Upper lobe of left lung (tissue), 6 donors: ENCODE data around the gene SLCO4C1. TPM values are rescaled to one million over a fixed set of nuclear protein-coding genes. Genes with fewer than 3 reads are reported as not detected.

Experiments
- ATAC-seq, 2 donors: fragments of 200-7000 bp; cut with Tn5 transposase; one replicate each; pipeline ENCODE4 v1.9.1; 2022; ENCODE audit warnings: mild to moderate bottlenecking in 2 of 2, moderate library complexity in 2 of 2; ENCODE audit not compliant: low FRiP score in 2 of 2
- DNase-seq, 2 donors: peaks; one replicate each; pipeline ENCODE4 v3.0.0-alpha.2; 2019 to 2020
- H3K27ac ChIP-seq, 4 donors: fragments of 200-600 bp; sonication (generic); one replicate each; pipeline ENCODE4 v1.5.1; 2016 to 2019
- H3K27me3 ChIP-seq, 4 donors: fragments of 200-600 bp; sonication (generic); one replicate each; pipeline ENCODE4 v1.5.1; 2017 to 2019
- H3K36me3 ChIP-seq, 4 donors: fragments of 200-600 bp; sonication (generic); one replicate each; pipeline ENCODE4 v1.5.1; 2016 to 2019
- H3K4me1 ChIP-seq, 4 donors: fragments of 200-600 bp; sonication (generic); one replicate each; pipeline ENCODE4 v1.5.1; 2018 to 2019
- H3K4me3 ChIP-seq, 4 donors: fragments of 200-600 bp; sonication (generic); one replicate each; pipeline ENCODE4 v1.5.1; 2017 to 2019; ENCODE audit warnings: mild to moderate bottlenecking in 2 of 4, moderate library complexity in 1 of 4
- H3K9me3 ChIP-seq, 4 donors: fragments of 200-600 bp; sonication (generic); one replicate each; pipeline ENCODE4 v1.5.1; 2018 to 2019
- EP300 ChIP-seq, 4 donors: sonication (generic); formaldehyde crosslinking; IDR thresholded peaks; one replicate each; pipeline ENCODE4 v1.5.1; 2017; ENCODE audit warnings: antibody characterized with exemption in 4 of 4, control low read depth in 2 of 4
- POLR2A ChIP-seq, 4 donors: fragments of 450-650 bp; IDR thresholded peaks; one replicate each; pipeline ENCODE4 v1.5.1; 2016 to 2017; ENCODE audit warnings: antibody characterized with exemption in 4 of 4, mild to moderate bottlenecking in 2 of 4
- POLR2AphosphoS5 ChIP-seq, 2 donors: sonication (generic); formaldehyde crosslinking; IDR thresholded peaks; one replicate each; pipeline ENCODE4 v1.5.1; 2017; ENCODE audit warnings: antibody characterized with exemption in 2 of 2
- WGBS, 2 donors: methylation state at CpG; one replicate each; pipeline ENCODE4 v1.1.5; 2017 to 2018; 5-methylcytosine and 5-hydroxymethylcytosine counted together
- total RNA-seq, 6 donors: library from RNA; depleted of rRNA in 4 of 6; stranded (reverse); fragments of >200 nt in 4 of 6; gene quantifications; one replicate each; pipeline versions ENCODE4 v1.1.0 to v1.2.1, GENCODE V29; 2016 to 2021
- TF ChIP-seq, protein P1 (sequence below), 6 experiments: fragments of 450-650 bp in 4 of 6; fragments of 200-600 bp in 2 of 6; sonication (generic) in 2 of 6; IDR thresholded peaks; one replicate each; pipeline ENCODE4 v1.5.1; 2016 to 2019; ENCODE audit warnings: antibody characterized with exemption in 6 of 6
- donor health status: DM: no; HTN: no; CAD: no; lungs with moderate emphysema.
- donor health status: DM: no; HTN: yes; CAD: no; lungs with severe emphysema.

The SLCO4C1 gene
- total RNA-seq, 6 donors from 2014 or later, result 5.5 to 47.3 (median 21.3) TPM

DNA sequence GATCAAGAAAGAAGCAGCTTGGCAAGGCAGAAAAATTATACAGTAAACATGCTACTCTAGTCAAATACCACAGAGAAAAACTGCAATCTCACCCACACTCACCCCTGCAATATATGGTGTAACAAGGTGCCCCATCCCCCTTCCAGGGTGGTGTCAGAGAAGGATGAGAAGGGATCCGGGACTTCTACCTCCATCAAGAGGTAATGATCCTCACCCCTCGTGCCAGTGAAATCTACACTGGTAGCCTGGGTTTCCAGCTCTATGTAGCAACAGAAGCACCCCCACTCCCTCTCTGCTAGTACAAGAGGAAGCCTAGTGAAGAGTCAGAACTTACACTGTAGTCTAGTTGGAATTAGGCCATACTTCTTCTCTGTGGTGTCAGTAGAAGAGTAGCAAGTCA, 18.9 kb downstream of the SLCO4C1 start:
- Histone ChIP-seq H3K9me3 (no peaks in the 10 kb centered on the region), H3K27ac (peak overlapping the region in 2 of 4 donors; percentile 0 to 69), H3K27me3 (no peaks in the 10 kb centered on the region), H3K4me3 (no peak overlapping the region), H3K4me1 (no peaks in the 10 kb centered on the region), H3K36me3 (no peaks in the 10 kb centered on the region)
- TF ChIP-seq EP300 (IDR thresholded peaks at IDR 0.05) (no peak), POLR2AphosphoS5 (IDR thresholded peaks at IDR 0.05) (no peak), POLR2A (IDR thresholded peaks at IDR 0.05) (no peak)
- TF ChIP-seq, protein P1, sequence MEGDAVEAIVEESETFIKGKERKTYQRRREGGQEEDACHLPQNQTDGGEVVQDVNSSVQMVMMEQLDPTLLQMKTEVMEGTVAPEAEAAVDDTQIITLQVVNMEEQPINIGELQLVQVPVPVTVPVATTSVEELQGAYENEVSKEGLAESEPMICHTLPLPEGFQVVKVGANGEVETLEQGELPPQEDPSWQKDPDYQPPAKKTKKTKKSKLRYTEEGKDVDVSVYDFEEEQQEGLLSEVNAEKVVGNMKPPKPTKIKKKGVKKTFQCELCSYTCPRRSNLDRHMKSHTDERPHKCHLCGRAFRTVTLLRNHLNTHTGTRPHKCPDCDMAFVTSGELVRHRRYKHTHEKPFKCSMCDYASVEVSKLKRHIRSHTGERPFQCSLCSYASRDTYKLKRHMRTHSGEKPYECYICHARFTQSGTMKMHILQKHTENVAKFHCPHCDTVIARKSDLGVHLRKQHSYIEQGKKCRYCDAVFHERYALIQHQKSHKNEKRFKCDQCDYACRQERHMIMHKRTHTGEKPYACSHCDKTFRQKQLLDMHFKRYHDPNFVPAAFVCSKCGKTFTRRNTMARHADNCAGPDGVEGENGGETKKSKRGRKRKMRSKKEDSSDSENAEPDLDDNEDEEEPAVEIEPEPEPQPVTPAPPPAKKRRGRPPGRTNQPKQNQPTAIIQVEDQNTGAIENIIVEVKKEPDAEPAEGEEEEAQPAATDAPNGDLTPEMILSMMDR (IDR thresholded peaks at IDR 0.05), result no peak
- 77 to 100% methylated on average over 2 of the region's 2 CpGs for WGBS, 2 donors
- ATAC-seq (peak; percentile 55 to 70), DNase-seq (peak in 1 of 2 donors; percentile 37)

DNA sequence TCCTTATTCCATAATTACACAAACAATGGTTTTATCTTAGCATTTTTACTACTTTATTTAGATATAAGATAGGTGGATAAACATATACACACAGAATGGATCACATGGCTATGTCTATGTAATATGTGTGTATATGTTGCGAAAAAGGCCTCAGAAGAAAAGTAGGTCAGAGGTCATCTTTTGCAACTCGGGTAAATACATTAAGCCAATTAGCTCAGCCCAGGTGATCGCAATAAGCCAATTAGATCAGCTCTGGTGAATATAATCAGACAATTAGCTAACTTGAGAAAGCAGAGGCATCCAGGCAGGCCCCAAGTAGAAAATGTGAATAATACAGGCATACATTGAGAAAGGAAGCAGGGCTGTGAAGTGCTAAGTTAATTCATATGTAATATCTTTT, 24.3 kb downstream of the SLCO4C1 start:
- no peaks in the 10 kb centered on the region for H3K4me1 ChIP-seq
- WGBS, 2 donors, result 69 to 76% methylated on average over 3 of the region's 3 CpGs

DNA sequence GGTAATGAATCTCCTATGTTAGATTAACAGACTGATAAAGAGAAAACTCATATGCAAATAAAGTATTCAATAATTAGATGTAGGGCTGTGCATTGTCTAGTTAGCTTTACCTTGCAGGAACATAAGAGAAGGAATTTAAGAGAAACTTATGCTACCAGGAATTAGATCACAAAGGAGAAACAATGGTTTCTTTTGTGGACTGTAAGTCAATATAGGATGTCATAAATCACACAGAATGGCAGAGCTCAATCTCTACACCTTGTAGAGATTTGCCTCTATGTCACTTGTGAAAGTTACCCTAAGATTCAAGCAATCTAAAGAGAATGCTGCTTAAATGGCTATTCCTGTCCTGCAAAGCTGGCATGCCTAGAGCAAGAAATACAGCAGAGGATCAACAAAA, 26.0 kb downstream of the SLCO4C1 start:
- DNase-seq, result no peak
- Histone ChIP-seq H3K9me3 (peaks cover 0 to 7% (median 2%) of the 10 kb centered on the region in 4 donors), H3K4me1 (no peaks in the 10 kb centered on the region), H3K27ac (no peak overlapping the region), H3K36me3 (no peaks in the 10 kb centered on the region), H3K27me3 (no peaks in the 10 kb centered on the region), H3K4me3 (no peak overlapping the region)
- no peak for TF ChIP-seq POLR2A (IDR thresholded peaks at IDR 0.05)
- no peak for TF ChIP-seq POLR2AphosphoS5 (IDR thresholded peaks at IDR 0.05)
- no peak for ATAC-seq

More for the DNA sequence above, 24.3 kb downstream of the SLCO4C1 start:
- no peak for TF ChIP-seq POLR2AphosphoS5 (IDR thresholded peaks at IDR 0.05)
- TF ChIP-seq EP300 (IDR thresholded peaks at IDR 0.05), result no peak
- TF ChIP-seq, protein P1 (IDR thresholded peaks at IDR 0.05), result no peak
- no peak for TF ChIP-seq POLR2A (IDR thresholded peaks at IDR 0.05)
- no peak overlapping the region for H3K4me3 ChIP-seq
- no peak for DNase-seq
- H3K27ac ChIP-seq, result no peak overlapping the region
- H3K36me3 ChIP-seq, result no peaks in the 10 kb centered on the region
- no peaks in the 10 kb centered on the region for H3K27me3 ChIP-seq
- no peak for ATAC-seq
- H3K9me3 ChIP-seq, result peaks cover 0 to 7% (median 2%) of the 10 kb centered on the region in 4 donors

DNA sequence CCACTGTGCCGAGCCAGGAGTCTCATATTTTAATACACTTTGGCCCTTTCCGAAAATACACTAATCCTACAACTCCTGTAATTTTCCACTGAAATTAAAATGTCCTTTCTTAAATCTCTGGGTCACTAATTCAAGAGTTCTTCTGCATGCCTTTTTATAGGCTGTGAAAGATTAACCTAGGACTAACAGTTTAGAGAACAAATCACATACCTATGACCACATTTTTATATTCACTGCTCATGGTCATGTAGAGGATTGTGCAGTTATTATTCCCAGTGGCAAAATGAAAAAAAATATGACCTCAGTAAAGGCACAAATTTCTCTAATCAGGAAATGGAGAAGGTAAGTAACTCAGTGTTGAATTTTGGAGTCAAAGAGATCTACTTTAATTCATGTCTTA, 33.4 kb downstream of the SLCO4C1 start:
- DNase-seq (no peak), ATAC-seq (no peak)
- 73 to 84% methylated on average over 2 of the region's 2 CpGs for WGBS, 2 donors
- no peaks in the 10 kb centered on the region for H3K4me1 ChIP-seq
- no peak overlapping the region for H3K4me3 ChIP-seq
- H3K9me3 ChIP-seq, result no peaks in the 10 kb centered on the region
- H3K27me3 ChIP-seq, result no peaks in the 10 kb centered on the region
- H3K27ac ChIP-seq, result no peak overlapping the region
- no peak for TF ChIP-seq POLR2A (IDR thresholded peaks at IDR 0.05)
- TF ChIP-seq POLR2AphosphoS5 (IDR thresholded peaks at IDR 0.05), result no peak
- TF ChIP-seq, protein P1 (IDR thresholded peaks at IDR 0.05), result no peak
- no peak for TF ChIP-seq EP300 (IDR thresholded peaks at IDR 0.05)
- no peaks in the 10 kb centered on the region for H3K36me3 ChIP-seq

- TF ChIP-seq, protein P1 (IDR thresholded peaks at IDR 0.05), result no peak
- no peak for TF ChIP-seq POLR2A (IDR thresholded peaks at IDR 0.05)
- Histone ChIP-seq H3K27me3 (no peaks in the 10 kb centered on the region), H3K4me3 (no peak overlapping the region), H3K9me3 (no peaks in the 10 kb centered on the region), H3K4me1 (no peaks in the 10 kb centered on the region), H3K27ac (no peak overlapping the region), H3K36me3 (no peaks in the 10 kb centered on the region)
- DNase-seq, result no peak
- ATAC-seq, result no peak
- 79 to 86% methylated on average over 3 of the region's 3 CpGs for WGBS, 2 donors
These were observed 46.7 kb downstream of the SLCO4C1 start for GRCh38 chr5:102249381-102249780.
